Measurements from ENCODE around the gene ADAM19.

Gene ADAM19

DNA sequence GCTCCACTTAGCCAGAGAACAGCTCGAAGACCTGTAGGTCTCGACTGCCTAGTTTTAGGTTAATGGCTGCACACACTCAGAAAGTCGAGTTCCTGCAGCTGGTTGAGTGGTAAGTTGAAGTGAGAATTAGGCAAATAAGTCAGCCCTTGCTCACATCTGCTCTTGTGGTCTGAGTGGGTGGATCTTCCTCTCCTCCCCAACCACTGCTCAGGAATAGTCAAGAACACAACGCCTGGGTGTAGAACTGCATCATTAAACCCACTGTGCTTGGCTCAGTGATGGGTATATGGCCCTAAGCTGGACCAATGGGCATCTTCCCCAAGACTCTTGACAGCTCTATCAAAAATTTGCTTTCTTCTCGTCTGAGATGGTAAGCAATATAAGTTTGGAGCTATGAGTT, 20.9 kb upstream of the ADAM19 start:
- no peak for DNase-seq

- DNase-seq: no peak
Observed at GRCh38 chr5:157594675-157595459, 19.3 kb upstream of the ADAM19 start.

- DNase-seq: no peak
Observed at GRCh38 chr5:157594257-157594656, 18.7 kb upstream of the ADAM19 start.

GRCh38 chr5:157593052-157593757, 17.6 kb upstream of the ADAM19 start:
- DNase-seq: peak; percentile 19

- DNase-seq: no peak
Observed at GRCh38 chr5:157592594-157592993, 17.0 kb upstream of the ADAM19 start.

DNA sequence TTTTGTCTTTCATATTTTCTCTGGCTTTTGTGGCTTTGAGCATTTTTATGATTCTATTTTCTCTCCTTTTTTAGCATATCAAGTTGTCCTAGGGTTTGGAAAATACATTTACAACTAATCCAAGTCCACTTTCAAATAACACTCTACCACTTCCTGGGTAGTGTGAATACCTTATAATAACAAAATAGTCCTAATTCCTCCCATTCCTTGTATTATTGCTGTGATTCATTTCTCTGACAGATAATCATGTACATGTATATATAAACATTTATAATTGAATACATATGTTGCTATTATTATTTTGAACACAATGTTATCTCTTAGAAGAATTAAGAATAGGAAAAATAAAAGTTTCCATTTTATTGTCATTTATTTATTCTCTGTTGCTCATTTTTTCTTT, 14.9 kb upstream of the ADAM19 start:
- DNase-seq: no peak

- DNase-seq: no peak
Observed at GRCh38 chr5:157584628-157585027, 9.1 kb upstream of the ADAM19 start.

DNA sequence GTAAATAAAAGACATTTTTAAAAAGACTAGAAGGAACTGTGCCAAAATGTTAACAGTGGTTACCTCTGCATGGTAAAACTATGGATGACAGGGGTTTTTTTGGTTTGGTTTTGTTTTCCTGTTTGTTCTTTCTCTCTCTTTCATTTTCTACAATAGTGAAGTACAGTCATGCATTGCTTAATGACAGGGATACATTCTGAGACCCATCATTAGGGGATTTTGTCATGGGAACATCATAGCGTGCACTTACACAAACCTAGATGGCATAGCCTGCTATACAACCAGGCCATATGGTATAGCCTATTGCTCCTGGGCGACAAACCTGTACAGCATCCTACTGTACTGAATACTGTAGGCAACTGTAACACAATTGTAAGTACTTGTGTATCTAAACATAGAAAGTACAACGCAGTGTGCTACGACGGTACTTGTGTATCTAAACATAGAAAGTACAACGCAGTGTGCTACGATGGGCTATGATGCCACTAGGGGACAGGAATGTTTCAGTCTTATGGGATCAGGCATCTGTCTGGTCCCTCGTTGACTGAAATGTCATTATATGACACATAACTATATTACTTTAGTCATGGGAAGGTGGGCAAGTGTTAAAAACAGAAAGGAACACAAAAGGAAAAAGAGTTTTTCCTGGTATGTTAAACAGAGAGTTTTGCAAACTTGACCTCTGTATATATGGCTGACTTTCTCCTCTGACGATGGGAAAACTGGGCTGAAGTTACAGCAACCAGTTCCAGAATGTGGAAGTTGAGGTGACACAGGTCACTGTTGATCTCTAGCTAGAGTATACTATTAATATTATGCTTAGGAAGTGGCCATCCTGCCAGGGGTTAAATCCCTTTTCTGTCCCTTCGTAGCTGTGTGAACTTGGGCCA, 7.4 kb upstream of the ADAM19 start:
- no peak for DNase-seq

- no peak for DNase-seq
Observed at GRCh38 chr5:157581901-157582300, 6.3 kb upstream of the ADAM19 start.

DNA sequence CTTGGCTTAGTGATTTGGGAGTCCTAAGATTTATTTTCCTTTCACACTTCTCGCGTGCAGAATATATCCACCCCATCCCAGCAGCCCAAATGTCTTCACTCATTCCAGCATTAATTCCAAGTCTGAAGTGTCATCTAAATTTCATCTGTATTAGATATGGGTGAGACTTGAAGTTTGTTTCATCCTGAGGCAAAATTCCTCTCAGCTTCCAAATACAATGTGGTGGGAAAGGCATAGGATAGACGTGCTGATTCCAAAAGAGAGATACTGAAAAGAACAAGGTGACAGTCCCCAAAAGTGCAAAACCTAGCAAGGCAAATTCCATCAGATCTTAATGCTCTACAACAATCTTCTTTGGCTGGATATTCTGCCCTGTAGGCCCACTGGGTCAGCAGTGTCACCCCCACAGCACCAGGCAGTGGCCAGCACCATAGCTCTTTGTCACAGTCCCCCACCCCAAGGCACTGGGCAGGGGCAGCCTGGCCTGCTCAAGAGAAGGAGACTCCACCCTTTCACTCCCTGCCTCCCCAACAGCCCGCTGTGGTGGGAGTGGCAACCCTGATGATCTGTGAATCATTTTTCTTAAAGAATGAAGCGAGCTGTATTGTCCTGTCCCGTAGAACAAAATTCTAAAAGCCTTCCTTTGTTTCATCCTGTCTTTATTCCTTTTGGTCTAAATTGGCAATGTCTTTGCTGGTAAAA, 2.7 kb upstream of the ADAM19 start:
- DNase-seq: no peak

DNA sequence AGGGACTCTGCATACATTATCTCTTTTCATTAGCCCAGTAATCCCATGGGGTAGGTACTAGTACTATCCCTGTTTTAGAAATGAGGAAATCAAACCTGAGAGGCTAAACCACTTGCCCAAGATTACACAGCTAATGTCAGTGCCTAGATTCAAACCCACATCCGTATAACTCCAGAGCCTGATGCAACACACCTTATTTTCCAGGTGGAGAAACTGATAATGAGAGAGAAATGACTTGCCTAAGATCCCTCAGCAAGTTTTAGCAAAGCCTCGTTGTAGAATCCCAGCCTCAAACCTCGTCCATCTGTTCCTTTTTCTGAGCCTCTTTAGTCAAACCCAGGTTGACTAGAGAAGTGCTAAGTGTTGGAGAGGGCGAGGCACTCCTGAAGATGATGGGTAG, 1.1 kb upstream of the ADAM19 start:
- no peak for DNase-seq

DNA sequence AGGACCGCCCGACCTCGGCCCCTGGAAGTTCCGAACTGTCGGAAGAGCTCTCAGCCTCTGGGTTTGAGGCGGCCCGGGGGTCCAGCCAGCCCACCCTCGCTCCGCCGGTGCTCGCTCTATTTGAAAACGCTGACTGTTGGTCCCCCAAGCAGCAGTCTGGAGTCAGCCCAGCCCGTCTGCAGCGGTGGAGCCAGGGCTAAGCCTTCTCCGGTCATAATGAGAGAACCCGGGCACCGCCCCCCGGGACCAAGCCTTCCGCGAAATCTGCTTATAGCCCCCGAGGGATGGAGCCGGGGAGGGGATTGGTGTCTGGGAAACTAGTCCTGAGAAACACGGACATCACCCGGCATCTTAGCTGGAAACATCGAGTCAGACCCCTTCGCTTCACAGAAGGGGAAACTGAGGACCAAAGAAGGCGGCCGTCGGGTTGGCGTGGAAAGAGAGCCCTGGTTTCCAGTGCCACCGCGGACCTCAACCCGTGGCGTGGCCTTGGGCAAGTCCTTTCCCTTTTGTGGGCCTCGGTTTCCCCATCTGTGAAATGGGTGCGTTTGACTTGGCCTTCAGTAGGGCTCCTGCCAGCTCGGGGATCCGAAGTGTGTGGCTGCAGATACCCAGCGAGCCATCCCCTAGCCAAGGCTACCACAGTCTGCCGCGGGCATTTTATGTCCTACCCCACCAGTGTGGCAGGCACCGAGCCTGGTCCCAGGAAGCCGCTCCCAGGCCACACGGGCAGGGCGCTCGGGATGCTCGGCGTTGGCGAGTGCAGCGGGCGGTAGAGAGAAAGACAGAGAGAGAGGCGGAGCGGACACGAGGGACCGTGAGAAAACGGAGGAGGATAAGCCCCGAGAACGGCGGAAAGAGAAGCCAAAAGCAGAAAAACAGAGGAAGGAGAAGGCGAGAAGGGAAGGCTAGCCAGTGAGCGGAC, 857 bp downstream of the ADAM19 start:
- DNase-seq: no peak

GRCh38 chr5:157571357-157571827, 4.2 kb downstream of the ADAM19 start:
- no peak for DNase-seq

GRCh38 chr5:157570531-157571200, 4.9 kb downstream of the ADAM19 start:
- DNase-seq: no peak

DNA sequence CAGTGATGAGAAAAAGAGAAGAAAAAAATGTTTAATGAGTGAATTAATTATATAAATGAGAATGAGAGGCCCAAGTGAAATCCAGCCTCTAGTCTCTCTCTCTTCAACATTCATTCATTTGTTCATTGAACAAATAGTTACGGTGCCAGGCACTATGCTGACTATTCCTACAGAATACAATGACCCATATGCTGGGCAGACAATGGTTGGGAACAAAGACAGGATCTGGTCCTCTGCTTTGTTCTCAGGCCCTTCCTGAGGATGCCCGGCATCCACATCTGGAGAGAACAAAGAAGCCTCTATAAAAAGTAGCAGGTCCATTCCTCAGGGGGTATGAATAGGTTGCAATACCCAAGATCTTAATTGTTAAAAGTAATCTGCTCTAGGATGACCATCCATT, 6.9 kb downstream of the ADAM19 start:
- no peak for DNase-seq

GRCh38 chr5:157568222-157568621, 7.4 kb downstream of the ADAM19 start:
- DNase-seq: no peak

DNA sequence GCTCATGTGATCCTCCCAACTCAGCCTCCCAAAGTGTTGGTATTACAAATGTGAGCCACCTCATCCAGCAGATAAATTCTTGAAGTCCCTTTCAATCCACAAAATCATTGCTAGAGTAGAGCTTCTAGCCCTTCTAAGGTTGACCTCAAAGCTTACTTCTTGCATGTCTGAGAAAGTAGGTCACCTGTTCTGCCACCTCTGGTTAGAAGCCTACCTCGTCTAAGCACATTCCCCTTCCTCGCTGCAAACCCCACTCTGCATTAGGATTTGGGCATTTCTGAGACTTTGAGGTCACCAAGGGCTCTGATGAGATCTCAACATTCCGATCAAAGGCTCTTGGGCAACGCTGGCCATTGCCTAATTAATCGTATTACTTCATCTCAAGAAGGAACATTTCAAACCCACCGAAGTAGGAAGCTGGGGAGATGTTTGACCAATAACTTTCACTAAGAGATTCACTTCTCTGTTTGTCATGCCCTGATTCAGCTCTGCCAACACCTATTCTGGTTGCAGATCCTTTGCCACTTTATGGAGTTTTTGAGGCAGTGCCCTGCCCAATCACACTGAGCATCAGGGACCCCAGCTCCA, 8.6 kb downstream of the ADAM19 start:
- no peak for DNase-seq

DNA sequence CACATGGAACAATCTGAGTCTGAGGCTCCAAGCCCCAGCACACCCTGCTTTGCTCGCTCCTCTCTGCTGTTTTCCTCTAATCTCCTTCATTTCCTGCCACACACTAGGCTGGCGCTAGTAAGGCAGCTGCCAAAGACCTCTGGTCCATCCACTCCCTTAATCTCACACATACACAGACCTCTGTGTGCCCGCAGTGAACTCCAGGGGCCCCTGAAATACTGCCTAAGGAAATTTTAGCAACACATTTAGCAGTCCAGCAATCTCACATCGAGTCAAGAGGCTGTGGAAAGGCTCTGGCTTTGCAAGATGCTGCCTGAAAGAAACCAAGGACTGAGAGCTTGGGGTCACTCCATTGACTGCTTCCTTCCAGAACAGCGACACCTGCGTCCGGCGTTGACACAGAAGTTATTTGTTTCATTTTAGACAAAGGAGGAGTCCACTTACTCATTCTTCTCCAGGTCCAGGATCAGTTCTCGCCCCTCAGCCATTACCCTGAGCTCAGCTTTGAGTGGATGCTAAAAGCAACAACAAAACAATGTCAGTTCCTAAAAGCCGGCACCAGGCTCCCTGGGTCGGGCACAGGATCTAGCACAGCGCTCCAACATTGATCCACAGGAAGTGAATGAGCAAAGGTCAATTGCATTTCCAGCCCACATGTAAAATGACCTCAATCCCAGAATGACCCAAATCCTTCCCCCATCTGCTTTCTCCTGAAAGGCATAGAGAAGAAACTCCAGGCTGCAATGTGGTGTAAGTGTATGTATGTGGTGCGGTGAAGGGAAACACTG, 11.5 kb downstream of the ADAM19 start:
- DNase-seq: no peak

DNA sequence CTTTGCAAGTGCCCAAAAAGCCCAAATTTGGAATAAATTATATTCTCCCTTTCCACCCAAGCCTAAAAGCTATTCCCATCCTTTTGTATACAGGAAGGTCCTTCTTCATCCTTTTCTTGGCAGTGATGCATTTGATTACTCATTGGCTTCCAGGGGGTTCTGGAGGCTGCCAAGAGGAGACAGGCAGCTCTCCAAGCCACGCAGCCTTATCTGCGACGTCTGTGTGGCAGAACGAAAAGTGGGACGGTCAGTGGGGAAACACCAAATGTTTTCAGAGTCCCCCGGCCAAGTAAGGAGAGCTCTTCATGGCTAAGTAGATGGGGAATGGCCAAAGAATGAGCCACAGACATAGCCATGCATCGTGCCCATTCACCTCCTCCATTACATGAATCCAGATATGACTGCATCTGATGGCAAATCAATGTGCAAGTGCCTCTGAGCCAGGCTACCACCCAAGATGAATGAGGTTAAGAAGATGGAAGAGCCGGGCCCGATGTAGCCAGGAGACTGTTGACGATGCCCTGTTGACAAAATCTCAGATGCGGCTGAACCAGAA, 12.1 kb downstream of the ADAM19 start:
- no peak for DNase-seq

Measured in NCI-H526 treated with DMSO at 0.1 percent for 48 hours (cell line).